SU-DHL-6 (cell line): ENCODE results near the gene STEAP1.
A peak's percentile ranks its signal among the peaks of the same experiment; 100 is the strongest.
"Not testable (repeated sequence)": the region's sequence is repeated elsewhere in the genome, so short reads cannot be mapped to it uniquely, and the experiment has no call there.

Experiments used
- H2AFZ ChIP-seq: fragments of 200-600 bp; sonication (generic); 2 replicates; pipeline ENCODE4 v1.6.1; 2014; ENCODE audit warnings: low read depth, mild to moderate bottlenecking, moderate library complexity, mixed read lengths, antibody characterized with exemption, low read length; ENCODE audit not compliant: severe bottlenecking
- H3F3A ChIP-seq: fragments of 200-600 bp; shearing (Covaris generic); 2 replicates; pipeline ENCODE4 v1.6.0; 2016; ENCODE audit warnings: antibody characterized with exemption, mild to moderate bottlenecking; ENCODE audit not compliant: insufficient read depth
- H3K27ac ChIP-seq: fragments of 200-600 bp; sonication (generic); 2 replicates; pipeline ENCODE4 v1.5.1; 2016; ENCODE audit warnings: low read depth, mild to moderate bottlenecking, low read length, moderate library complexity, mixed read lengths
- H3K27me3 ChIP-seq: fragments of 200-600 bp; sonication (generic), shearing (Covaris generic); 2 replicates; pipeline ENCODE4 v1.6.0; 2014; ENCODE audit warnings: mild to moderate bottlenecking, low read length
- H3K36me3 ChIP-seq: fragments of 200-600 bp; sonication (generic); 2 replicates; pipeline ENCODE4 v1.6.1; 2014; ENCODE audit warnings: mild to moderate bottlenecking, low read length, mixed read lengths
- H3K4me2 ChIP-seq: fragments of 300-600, 200-600 bp; shearing (Covaris generic), sonication (generic); 2 replicates; pipeline ENCODE4 v1.6.0; 2014; ENCODE audit warnings: low read length, low read depth, mild to moderate bottlenecking; ENCODE audit not compliant: poor library complexity, severe bottlenecking
- H3K4me3 ChIP-seq: fragments of 200-600 bp; sonication (generic); 2 replicates; pipeline ENCODE4 v1.5.1; 2014; ENCODE audit warnings: antibody characterized with exemption, low read length, mild to moderate bottlenecking, mixed read lengths; ENCODE audit not compliant: insufficient read depth, poor library complexity, severe bottlenecking
- H3K79me2 ChIP-seq: fragments of 200-600 bp; sonication (generic); 2 replicates; pipeline ENCODE4 v1.6.1; 2014; ENCODE audit warnings: mild to moderate bottlenecking, low read length, moderate library complexity; ENCODE audit not compliant: insufficient read depth
- H3K9ac ChIP-seq: fragments of 200-600 bp; sonication (generic); 2 replicates; pipeline ENCODE4 v1.7.0; 2014; ENCODE audit warnings: mild to moderate bottlenecking, low read length
- H3K9me2 ChIP-seq: fragments of 200-600 bp; sonication (generic); replicated peaks from 2 replicates; pipeline ENCODE4 v1.6.1; 2014; ENCODE audit warnings: low read length; ENCODE audit not compliant: insufficient read depth
- H3K9me3 ChIP-seq: fragments of 200-600 bp; sonication (generic); 2 replicates; pipeline ENCODE4 v1.6.1; 2014; ENCODE audit warnings: low read length, mixed read lengths; ENCODE audit not compliant: insufficient read depth
- H4K20me1 ChIP-seq: fragments of 200-600 bp; sonication (generic); 2 replicates; pipeline ENCODE4 v1.6.1; 2014; ENCODE audit warnings: low read depth, mild to moderate bottlenecking, antibody characterized with exemption, low read length, moderate library complexity, mixed read lengths
- CTCF ChIP-seq: fragments of 200-600 bp; sonication (generic); IDR thresholded peaks from one replicate; pipeline ENCODE4 v1.5.1; 2017; ENCODE audit warnings: antibody characterized with exemption, mild to moderate bottlenecking, low read length, moderate library complexity; ENCODE audit not compliant: insufficient read depth, poor library complexity, severe bottlenecking

The STEAP1 gene

GRCh38 chr7:90147079-90147960 lies 6.9 kb upstream of the STEAP1 start:
- H3K36me3 ChIP-seq = not testable (repeated sequence)

GRCh38 chr7:90149428-90149827 lies 4.8 kb upstream of the STEAP1 start:
- H3K27ac ChIP-seq, H3K79me2 ChIP-seq, H3K4me2 ChIP-seq, H3K9ac ChIP-seq, H3K4me3 ChIP-seq, H3K36me3 ChIP-seq, H3F3A ChIP-seq, H3K9me3 ChIP-seq, H3K27me3 ChIP-seq, H2AFZ ChIP-seq, H3K9me2 ChIP-seq, H4K20me1 ChIP-seq: not testable (repeated sequence)
- TF ChIP-seq CTCF = peak; percentile 33

More at GRCh38 chr7:90147079-90147960, 6.9 kb upstream of the STEAP1 start:
- H3K9ac ChIP-seq, H3K4me3 ChIP-seq, H3K27ac ChIP-seq, H3K4me2 ChIP-seq, H3F3A ChIP-seq, H4K20me1 ChIP-seq, H2AFZ ChIP-seq, H3K9me3 ChIP-seq, H3K9me2 ChIP-seq, H3K27me3 ChIP-seq, H3K79me2 ChIP-seq: not testable (repeated sequence)

- H3K27ac ChIP-seq, H3K79me2 ChIP-seq, H3K36me3 ChIP-seq, H3K9me3 ChIP-seq, H3K4me3 ChIP-seq, H3F3A ChIP-seq, H3K4me2 ChIP-seq, H3K27me3 ChIP-seq, H3K9ac ChIP-seq, H3K9me2 ChIP-seq, H4K20me1 ChIP-seq, H2AFZ ChIP-seq: not testable (repeated sequence)
These were observed 2.4 kb upstream of the STEAP1 start for GRCh38 chr7:90151884-90152283.

GRCh38 chr7:90152642-90153253 lies 1.5 kb upstream of the STEAP1 start:
- H2AFZ ChIP-seq = not testable (repeated sequence)

More at GRCh38 chr7:90152642-90153253, 1.5 kb upstream of the STEAP1 start:
- not testable (repeated sequence) for H3K79me2 ChIP-seq, H3K4me2 ChIP-seq, H3F3A ChIP-seq, H3K9me3 ChIP-seq, H3K27ac ChIP-seq, H3K27me3 ChIP-seq, H4K20me1 ChIP-seq, H3K36me3 ChIP-seq, H3K9ac ChIP-seq, H3K9me2 ChIP-seq, H3K4me3 ChIP-seq
- peak; percentile 72 for TF ChIP-seq CTCF
